ENCODE measurements around the gene ZFYVE28.

Gene ZFYVE28

GRCh38 chr4:2321279-2322196, 96.9 kb downstream of the ZFYVE28 start:
- intact Hi-C loops (cut with DNase I), result no loop called here
- no peak for DNase-seq

- DNase-seq, result no peak
- intact Hi-C loops (cut with DNase I), result no loop called here
These were observed 97.7 kb downstream of the ZFYVE28 start for GRCh38 chr4:2320746-2321145.

GRCh38 chr4:2320152-2320551, 98.3 kb downstream of the ZFYVE28 start:
- intact Hi-C loops (cut with DNase I), result no loop called here
- DNase-seq, result no peak

- intact Hi-C loops (cut with DNase I), result no loop called here
- DNase-seq, result no peak
These were observed 99.6 kb downstream of the ZFYVE28 start for GRCh38 chr4:2318885-2319284.

- intact Hi-C loops (cut with DNase I), result no loop called here
These were observed 100.0 kb downstream of the ZFYVE28 start for GRCh38 chr4:2318476-2318875.

GRCh38 chr4:2313366-2313765, 105.1 kb downstream of the ZFYVE28 start:
- intact Hi-C loops (cut with DNase I), result no loop called here
- no peak for DNase-seq

More at GRCh38 chr4:2318476-2318875, 100.0 kb downstream of the ZFYVE28 start:
- DNase-seq, result no peak

- intact Hi-C loops (cut with DNase I), result no loop called here
- DNase-seq, result no peak
These were observed 111.6 kb downstream of the ZFYVE28 start for GRCh38 chr4:2306773-2307410.

GRCh38 chr4:2305766-2306501, 112.5 kb downstream of the ZFYVE28 start:
- DNase-seq, result no peak
- intact Hi-C loops (cut with DNase I), result no loop called here

- intact Hi-C loops (cut with DNase I), result no loop called here
- DNase-seq, result peak in 1 of 10 donors; percentile 4
These were observed 113.4 kb downstream of the ZFYVE28 start for GRCh38 chr4:2304877-2305561.

- DNase-seq, result no peak
- intact Hi-C loops (cut with DNase I), result no loop called here
These were observed 114.0 kb downstream of the ZFYVE28 start for GRCh38 chr4:2304321-2304876.

GRCh38 chr4:2303686-2304320, 114.6 kb downstream of the ZFYVE28 start:
- DNase-seq, result no peak
- intact Hi-C loops (cut with DNase I), result no loop called here

- intact Hi-C loops (cut with DNase I), result no loop called here
- DNase-seq, result no peak
These were observed 115.2 kb downstream of the ZFYVE28 start for GRCh38 chr4:2303121-2303685.

- intact Hi-C loops (cut with DNase I), result no loop called here
- no peak for DNase-seq
These were observed 115.9 kb downstream of the ZFYVE28 start for GRCh38 chr4:2302387-2303119.

- intact Hi-C loops (cut with DNase I), result no loop called here
- no peak for DNase-seq
These were observed 116.6 kb downstream of the ZFYVE28 start for GRCh38 chr4:2301806-2302205.

- intact Hi-C loops (cut with DNase I), result no loop called here
- DNase-seq, result no peak
These were observed 117.2 kb downstream of the ZFYVE28 start for GRCh38 chr4:2301225-2301642.

GRCh38 chr4:2300431-2301224, 117.8 kb downstream of the ZFYVE28 start:
- intact Hi-C loops (cut with DNase I), result no loop called here
- peak in 1 of 10 donors; percentile 7 for DNase-seq

GRCh38 chr4:2299794-2300193, 118.7 kb downstream of the ZFYVE28 start:
- no peak for DNase-seq
- intact Hi-C loops (cut with DNase I), result no loop called here

- peak in 1 of 10 donors; percentile 8 for DNase-seq
- intact Hi-C loops (cut with DNase I), result no loop called here
These were observed 119.9 kb downstream of the ZFYVE28 start for GRCh38 chr4:2298532-2298991.

All from posterior cingulate gyrus (tissue), 11 donors.